ENCODE data around the gene BRME1.

The BRME1 gene

GRCh38 chr19:13917888-13918406, 12.0 kb upstream of the BRME1 start:
- TF ChIP-seq EZH2phosphoT487 (IDR thresholded peaks at IDR 0.05; ENCODE audit: borderline replicate concordance) (no peak), CTCF (conservative IDR thresholded peaks at IDR 0.05; ENCODE audit: low read length) (no peak)
- H3K9me3 ChIP-seq (ENCODE audit: insufficient read depth, low read depth, low read length): 0 out of 2 replicates have a peak, but pooled peaks cover 3% of the 10 kb centered on the region
- no peak overlapping the region for H3K9ac ChIP-seq (ENCODE audit: low read depth, low read length, poor library complexity, severe bottlenecking)
- no peaks in the 10 kb centered on the region for H3K4me1 ChIP-seq (ENCODE audit: insufficient read depth, low read length, poor library complexity, severe bottlenecking)
- H3K4me3 ChIP-seq (ENCODE audit: low read length, poor library complexity, severe bottlenecking): no peak overlapping the region
- H3K27me3 ChIP-seq (ENCODE audit: insufficient read depth, low read length, poor library complexity, severe bottlenecking): no peaks in the 10 kb centered on the region
- no peaks in the 10 kb centered on the region for H4K20me1 ChIP-seq (ENCODE audit: insufficient read depth, low read length, poor library complexity, severe bottlenecking)
- no peaks in the 10 kb centered on the region for H3K79me2 ChIP-seq (ENCODE audit: insufficient read depth, low read length)
- no peak overlapping the region for H2AFZ ChIP-seq (ENCODE audit: low read length)
- H3K4me2 ChIP-seq (ENCODE audit: low read depth, low read length, poor library complexity, severe bottlenecking): no peak overlapping the region
- H3K9me2 ChIP-seq (replicated peaks; ENCODE audit: low read depth, low read length): no peaks in the 10 kb centered on the region
- H3K36me3 ChIP-seq (ENCODE audit: insufficient read depth, low read length): peaks cover 25% of the 10 kb centered on the region; the same call in 1 of the 2 replicates
- peaks cover 4% of the 10 kb centered on the region; the same call in 1 of the 2 replicates for H3F3A ChIP-seq (ENCODE audit: low read depth)

GRCh38 chr19:13914777-13915176, 8.9 kb upstream of the BRME1 start:
- Histone ChIP-seq H3K36me3 (ENCODE audit: insufficient read depth, low read length) (peaks cover 16% of the 10 kb centered on the region; the same call in 1 of the 2 replicates), H4K20me1 (ENCODE audit: insufficient read depth, low read length, poor library complexity, severe bottlenecking) (no peaks in the 10 kb centered on the region), H3F3A (ENCODE audit: low read depth) (peaks cover 4% of the 10 kb centered on the region; the same call in 1 of the 2 replicates), H3K9ac (ENCODE audit: low read depth, low read length, poor library complexity, severe bottlenecking) (no peak overlapping the region), H3K79me2 (ENCODE audit: insufficient read depth, low read length) (no peaks in the 10 kb centered on the region), H3K4me3 (ENCODE audit: low read length, poor library complexity, severe bottlenecking) (no peak overlapping the region), H3K4me2 (ENCODE audit: low read depth, low read length, poor library complexity, severe bottlenecking) (no peak overlapping the region), H3K27me3 (ENCODE audit: insufficient read depth, low read length, poor library complexity, severe bottlenecking) (no peaks in the 10 kb centered on the region), H3K9me3 (ENCODE audit: insufficient read depth, low read depth, low read length) (no peaks in the 10 kb centered on the region), H3K9me2 (replicated peaks; ENCODE audit: low read depth, low read length) (no peaks in the 10 kb centered on the region), H2AFZ (ENCODE audit: low read length) (no peak overlapping the region), H3K4me1 (ENCODE audit: insufficient read depth, low read length, poor library complexity, severe bottlenecking) (no peaks in the 10 kb centered on the region)
- TF ChIP-seq CTCF (conservative IDR thresholded peaks at IDR 0.05; ENCODE audit: low read length): no peak
- TF ChIP-seq EZH2phosphoT487 (IDR thresholded peaks at IDR 0.05; ENCODE audit: borderline replicate concordance): no peak

- no peaks in the 10 kb centered on the region for H3K9me2 ChIP-seq (replicated peaks; ENCODE audit: low read depth, low read length)
- no peaks in the 10 kb centered on the region for H3K9me3 ChIP-seq (ENCODE audit: insufficient read depth, low read depth, low read length)
- no peak overlapping the region for H3K4me3 ChIP-seq (ENCODE audit: low read length, poor library complexity, severe bottlenecking)
- no peaks in the 10 kb centered on the region for H3K79me2 ChIP-seq (ENCODE audit: insufficient read depth, low read length)
- peaks cover 14% of the 10 kb centered on the region; the same call in 1 of the 2 replicates for H3K36me3 ChIP-seq (ENCODE audit: insufficient read depth, low read length)
- H3K4me1 ChIP-seq (ENCODE audit: insufficient read depth, low read length, poor library complexity, severe bottlenecking): no peaks in the 10 kb centered on the region
- no peak overlapping the region for H2AFZ ChIP-seq (ENCODE audit: low read length)
- no peak for TF ChIP-seq CTCF (conservative IDR thresholded peaks at IDR 0.05; ENCODE audit: low read length)
- no peak for TF ChIP-seq EZH2phosphoT487 (IDR thresholded peaks at IDR 0.05; ENCODE audit: borderline replicate concordance)
- no peaks in the 10 kb centered on the region for H4K20me1 ChIP-seq (ENCODE audit: insufficient read depth, low read length, poor library complexity, severe bottlenecking)
- H3K9ac ChIP-seq (ENCODE audit: low read depth, low read length, poor library complexity, severe bottlenecking): no peak overlapping the region
- peaks cover 4% of the 10 kb centered on the region; the same call in 1 of the 2 replicates for H3F3A ChIP-seq (ENCODE audit: low read depth)
- H3K4me2 ChIP-seq (ENCODE audit: low read depth, low read length, poor library complexity, severe bottlenecking): no peak overlapping the region
- no peaks in the 10 kb centered on the region for H3K27me3 ChIP-seq (ENCODE audit: insufficient read depth, low read length, poor library complexity, severe bottlenecking)
Observed at GRCh38 chr19:13913352-13913751, 7.4 kb upstream of the BRME1 start.

Measured in Loucy (cell line).